ENCODE results near the gene DLG2.

DNA sequence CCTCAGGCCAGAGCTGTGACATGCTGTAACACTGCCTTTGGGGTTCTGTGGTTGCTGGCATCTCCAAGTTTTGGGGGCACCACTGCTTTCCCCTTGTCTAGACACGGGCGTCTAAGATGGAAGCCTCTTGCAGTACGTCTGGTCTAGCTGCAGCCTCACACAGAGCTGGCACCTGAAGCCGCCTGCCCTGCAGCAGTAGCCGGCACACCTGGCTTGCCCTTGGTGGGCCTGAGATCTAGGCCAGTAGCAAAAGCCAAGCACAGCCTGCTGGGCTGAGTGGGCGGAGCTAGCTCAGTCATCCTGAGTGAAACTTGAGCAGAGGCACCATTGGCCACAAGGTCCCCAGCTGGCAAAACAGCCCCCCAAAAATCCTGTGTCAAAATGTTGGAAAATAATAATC, 154.2 kb downstream of the DLG2 start:
- TF ChIP-seq, protein P1, sequence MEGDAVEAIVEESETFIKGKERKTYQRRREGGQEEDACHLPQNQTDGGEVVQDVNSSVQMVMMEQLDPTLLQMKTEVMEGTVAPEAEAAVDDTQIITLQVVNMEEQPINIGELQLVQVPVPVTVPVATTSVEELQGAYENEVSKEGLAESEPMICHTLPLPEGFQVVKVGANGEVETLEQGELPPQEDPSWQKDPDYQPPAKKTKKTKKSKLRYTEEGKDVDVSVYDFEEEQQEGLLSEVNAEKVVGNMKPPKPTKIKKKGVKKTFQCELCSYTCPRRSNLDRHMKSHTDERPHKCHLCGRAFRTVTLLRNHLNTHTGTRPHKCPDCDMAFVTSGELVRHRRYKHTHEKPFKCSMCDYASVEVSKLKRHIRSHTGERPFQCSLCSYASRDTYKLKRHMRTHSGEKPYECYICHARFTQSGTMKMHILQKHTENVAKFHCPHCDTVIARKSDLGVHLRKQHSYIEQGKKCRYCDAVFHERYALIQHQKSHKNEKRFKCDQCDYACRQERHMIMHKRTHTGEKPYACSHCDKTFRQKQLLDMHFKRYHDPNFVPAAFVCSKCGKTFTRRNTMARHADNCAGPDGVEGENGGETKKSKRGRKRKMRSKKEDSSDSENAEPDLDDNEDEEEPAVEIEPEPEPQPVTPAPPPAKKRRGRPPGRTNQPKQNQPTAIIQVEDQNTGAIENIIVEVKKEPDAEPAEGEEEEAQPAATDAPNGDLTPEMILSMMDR (IDR thresholded peaks at IDR 0.05; ENCODE audit: low read depth, low read length, missing input control): no peak
- no peak for TF ChIP-seq TAF1 (conservative IDR thresholded peaks at IDR 0.05)
- TF ChIP-seq, protein P2, sequence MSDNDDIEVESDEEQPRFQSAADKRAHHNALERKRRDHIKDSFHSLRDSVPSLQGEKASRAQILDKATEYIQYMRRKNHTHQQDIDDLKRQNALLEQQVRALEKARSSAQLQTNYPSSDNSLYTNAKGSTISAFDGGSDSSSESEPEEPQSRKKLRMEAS (IDR thresholded peaks at IDR 0.05): no peak
- no peak for TF ChIP-seq FOXA1 (IDR thresholded peaks at IDR 0.05)
- TF ChIP-seq GABPA (IDR thresholded peaks at IDR 0.05 in 1 of 2, conservative IDR thresholded peaks at IDR 0.05 in 1 of 2): no peak
- TF ChIP-seq, protein P3, sequence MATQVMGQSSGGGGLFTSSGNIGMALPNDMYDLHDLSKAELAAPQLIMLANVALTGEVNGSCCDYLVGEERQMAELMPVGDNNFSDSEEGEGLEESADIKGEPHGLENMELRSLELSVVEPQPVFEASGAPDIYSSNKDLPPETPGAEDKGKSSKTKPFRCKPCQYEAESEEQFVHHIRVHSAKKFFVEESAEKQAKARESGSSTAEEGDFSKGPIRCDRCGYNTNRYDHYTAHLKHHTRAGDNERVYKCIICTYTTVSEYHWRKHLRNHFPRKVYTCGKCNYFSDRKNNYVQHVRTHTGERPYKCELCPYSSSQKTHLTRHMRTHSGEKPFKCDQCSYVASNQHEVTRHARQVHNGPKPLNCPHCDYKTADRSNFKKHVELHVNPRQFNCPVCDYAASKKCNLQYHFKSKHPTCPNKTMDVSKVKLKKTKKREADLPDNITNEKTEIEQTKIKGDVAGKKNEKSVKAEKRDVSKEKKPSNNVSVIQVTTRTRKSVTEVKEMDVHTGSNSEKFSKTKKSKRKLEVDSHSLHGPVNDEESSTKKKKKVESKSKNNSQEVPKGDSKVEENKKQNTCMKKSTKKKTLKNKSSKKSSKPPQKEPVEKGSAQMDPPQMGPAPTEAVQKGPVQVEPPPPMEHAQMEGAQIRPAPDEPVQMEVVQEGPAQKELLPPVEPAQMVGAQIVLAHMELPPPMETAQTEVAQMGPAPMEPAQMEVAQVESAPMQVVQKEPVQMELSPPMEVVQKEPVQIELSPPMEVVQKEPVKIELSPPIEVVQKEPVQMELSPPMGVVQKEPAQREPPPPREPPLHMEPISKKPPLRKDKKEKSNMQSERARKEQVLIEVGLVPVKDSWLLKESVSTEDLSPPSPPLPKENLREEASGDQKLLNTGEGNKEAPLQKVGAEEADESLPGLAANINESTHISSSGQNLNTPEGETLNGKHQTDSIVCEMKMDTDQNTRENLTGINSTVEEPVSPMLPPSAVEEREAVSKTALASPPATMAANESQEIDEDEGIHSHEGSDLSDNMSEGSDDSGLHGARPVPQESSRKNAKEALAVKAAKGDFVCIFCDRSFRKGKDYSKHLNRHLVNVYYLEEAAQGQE (IDR thresholded peaks at IDR 0.05): no peak
